Fibroblast of upper back skin (primary cell): ENCODE measurements around the gene POSTN.

ENCODE experiments used
- DNase-seq: peaks from one replicate; pipeline ENCODE4 v3.0.0-alpha.2; 2013

POSTN gene

DNA sequence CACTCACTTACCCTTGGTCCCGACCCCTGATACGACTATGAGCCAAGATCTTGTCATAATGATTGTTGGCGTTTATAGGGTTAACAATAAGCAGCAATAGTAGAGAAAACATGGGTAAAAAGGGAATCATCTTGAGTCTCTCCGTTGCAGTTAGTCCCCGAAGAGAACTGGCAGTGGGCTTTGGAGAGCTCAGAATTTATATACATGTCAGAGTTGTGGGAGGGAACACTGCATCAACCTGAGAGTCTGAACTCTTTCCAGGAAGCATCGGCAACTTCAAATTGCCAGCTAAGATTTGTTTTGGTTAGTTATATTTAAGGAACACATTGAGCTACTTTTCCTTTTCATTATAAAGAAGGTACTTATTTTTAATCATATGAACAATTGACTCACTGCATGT is at the start of gene POSTN:
TSS of gene POSTN (minus strand) at position 172 of the 400 bp plus-strand sequence. CDS start at position 130, 42 bp downstream.
- DNase-seq, result peak; percentile 87

DNA sequence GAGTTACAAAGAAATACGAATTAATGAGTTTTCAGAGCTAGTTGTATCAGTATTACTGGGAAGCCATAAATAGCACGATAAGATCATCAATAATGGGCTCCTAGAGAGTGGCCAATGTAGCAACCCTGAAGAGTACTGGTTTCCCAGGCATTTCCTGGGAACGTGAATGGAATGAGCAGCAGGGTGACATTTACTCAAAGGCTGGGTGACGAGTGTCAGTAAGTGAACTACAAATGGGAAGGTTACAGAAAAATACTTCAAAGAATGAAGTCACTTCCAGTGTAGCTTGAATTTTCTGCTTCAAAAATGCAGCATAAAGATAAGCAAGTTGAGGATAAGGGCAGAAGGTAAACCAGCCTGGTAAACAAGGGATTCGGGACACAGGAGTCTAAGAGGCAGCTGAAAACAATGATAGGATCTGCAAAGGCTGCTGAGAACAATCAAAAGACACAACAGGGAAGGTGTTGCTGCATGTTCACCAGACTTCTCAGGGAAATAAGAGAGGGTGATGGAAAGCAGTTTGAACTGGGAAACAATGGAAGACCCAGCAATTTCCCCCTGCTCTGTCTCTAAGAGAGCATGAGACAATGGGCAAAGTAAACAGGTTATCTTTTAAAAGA is 48.6 kb upstream of the POSTN start:
- DNase-seq, result no peak

DNA sequence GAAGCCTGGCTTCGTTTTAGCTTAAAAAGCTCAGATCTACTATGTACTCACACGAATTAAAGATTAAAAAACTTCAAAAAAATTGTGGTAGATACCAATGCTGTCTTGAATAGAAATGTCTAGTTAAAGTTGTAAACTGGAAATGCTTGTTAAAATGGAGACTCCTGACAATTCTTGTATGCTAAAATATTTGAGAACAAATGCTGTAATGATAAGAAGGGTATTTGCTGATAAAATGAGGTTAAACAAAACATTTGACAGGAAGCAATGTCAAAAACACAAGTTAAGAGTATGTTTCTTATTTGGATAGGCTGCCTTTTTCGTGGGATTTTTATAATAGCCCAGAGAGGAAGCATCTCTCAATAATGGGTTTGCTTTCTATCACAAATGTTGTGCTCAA is 48.0 kb upstream of the POSTN start:
- DNase-seq, result no peak

DNA sequence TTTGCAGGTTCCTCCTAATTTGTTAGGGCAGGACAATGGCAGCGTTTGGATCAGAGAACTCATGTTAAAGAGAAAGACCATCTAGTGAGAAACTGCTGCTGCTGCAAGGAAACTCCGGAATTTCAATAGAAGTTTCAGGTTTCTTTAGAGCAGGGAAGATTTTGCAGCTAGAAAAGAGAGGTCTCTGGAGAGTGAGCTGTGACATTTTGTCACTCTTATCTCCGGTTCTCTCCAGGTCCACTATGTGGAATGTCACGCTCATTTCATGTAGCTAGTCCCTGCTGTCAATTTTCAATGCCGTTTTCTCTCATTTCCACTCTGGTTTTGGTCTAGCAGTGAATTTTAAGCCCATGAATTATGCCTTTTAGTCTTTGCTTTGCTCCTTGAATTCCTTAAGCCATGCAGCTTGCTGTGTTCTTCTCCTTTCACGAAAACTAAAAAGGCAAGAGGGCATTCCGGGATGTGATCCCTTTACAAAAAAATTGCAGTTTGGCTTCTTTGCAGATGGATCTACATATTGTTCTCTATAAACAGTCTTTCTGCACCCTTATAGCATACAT is 46.7 kb upstream of the POSTN start:
- DNase-seq, result no peak

DNA sequence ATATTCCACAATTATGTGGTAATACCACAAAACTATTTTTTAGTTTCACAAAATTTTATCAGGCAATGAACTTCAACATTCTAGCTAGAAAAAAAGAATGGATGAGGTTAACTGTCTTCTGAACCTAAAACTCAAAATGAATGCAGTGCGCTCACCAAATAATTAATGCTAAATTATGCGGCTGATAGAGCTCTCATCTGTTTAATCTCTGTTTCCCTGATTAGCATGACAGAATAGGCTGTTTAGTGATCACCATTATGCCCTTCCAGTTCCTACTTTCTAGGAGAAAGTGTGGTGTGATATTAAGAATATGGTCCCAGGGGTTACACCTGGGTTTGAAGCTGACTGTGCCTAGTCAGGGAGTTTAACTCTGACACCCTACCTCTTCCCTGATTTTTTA is 42.8 kb upstream of the POSTN start:
- no peak for DNase-seq

DNA sequence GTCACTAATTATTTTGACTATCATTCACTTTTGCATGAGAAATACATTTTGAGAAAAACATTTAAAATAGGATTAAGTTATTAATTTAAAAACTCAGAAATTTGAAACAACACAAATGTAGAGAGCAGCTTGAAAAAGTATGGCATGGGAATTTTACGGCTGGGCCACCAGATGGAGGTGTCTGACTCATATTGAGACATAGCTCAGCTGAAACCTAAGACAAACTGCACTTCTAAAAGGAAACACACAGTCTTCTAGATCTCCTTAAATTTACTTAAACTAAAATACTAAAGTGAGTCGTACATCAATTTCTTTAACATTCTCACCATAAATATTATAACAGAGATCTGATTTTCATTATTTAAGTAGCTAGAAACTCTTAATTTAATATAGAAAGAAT is 41.9 kb upstream of the POSTN start:
- peak; percentile 73 for DNase-seq

- no peak for DNase-seq
Observed at GRCh38 chr13:37636701-37637100, 38.1 kb upstream of the POSTN start.

GRCh38 chr13:37632294-37632693 is 33.7 kb upstream of the POSTN start:
- DNase-seq, result no peak

GRCh38 chr13:37627428-37627827 is 28.9 kb upstream of the POSTN start:
- no peak for DNase-seq

DNA sequence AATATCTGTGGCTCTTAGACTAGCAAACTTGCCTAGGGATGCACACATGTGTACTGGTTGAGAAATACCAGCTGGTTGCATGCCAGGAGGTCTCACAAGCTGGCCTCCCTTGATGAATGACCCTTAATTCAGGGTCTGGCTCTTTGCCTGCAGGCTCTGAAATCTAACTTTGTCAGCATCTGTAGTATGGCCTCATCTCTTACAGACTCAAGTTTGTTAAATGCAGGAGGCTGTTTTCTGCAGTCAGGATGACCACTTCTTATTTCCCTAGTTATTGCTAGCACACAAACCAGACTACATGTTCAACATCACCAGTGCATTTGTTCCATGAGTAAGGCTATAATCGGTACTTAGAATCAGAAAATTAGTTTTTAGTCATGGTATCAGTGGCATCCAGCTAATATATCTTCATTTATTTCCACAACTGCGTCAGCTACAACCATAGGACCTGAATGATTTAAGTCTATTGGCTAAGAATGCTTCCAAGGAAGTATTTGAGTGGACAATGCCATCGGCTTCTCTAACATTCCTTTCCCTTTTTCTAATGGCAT is 23.3 kb upstream of the POSTN start:
- peak; percentile 95 for DNase-seq

- DNase-seq, result peak; percentile 85
Observed at GRCh38 chr13:37618554-37618953, 20.0 kb upstream of the POSTN start.

DNA sequence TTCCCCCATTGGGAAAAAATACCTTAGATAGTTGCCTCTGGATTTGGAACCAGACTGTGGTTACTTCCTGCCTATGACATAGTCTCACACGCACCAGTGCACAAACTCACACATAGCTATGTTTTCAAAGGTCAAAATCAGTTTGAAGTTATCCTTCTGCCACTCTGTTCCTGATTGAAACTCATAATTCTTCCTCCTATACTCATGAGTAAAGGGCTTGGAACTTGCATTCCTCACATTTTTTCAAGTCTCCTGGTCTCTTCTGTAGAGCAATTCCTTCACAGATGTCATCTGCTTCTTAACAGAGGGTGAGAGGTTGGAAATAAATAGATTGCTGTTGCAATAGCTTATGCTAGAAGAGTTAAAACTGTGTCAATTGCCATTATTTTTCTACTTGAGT is 18.6 kb upstream of the POSTN start:
- DNase-seq, result peak; percentile 96

DNA sequence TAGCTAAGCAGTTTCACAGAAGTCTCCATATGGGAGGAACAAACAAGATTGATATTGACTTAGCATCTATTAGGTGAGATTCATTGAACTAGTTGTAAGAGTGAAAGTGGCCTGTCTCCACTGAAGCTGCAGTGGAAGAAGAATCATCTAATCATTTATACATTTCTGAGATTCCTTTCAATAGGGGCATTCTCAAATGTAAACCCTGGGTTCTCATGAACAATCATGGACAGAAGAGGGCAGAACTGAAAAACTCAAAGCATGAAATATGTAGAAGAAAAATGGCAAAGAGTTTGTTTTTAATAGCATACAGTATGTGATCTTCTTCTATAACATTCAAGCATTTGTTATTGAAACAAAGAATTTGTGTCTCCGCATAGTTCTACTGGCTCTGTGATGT is 17.6 kb upstream of the POSTN start:
- DNase-seq, result peak; percentile 48

DNA sequence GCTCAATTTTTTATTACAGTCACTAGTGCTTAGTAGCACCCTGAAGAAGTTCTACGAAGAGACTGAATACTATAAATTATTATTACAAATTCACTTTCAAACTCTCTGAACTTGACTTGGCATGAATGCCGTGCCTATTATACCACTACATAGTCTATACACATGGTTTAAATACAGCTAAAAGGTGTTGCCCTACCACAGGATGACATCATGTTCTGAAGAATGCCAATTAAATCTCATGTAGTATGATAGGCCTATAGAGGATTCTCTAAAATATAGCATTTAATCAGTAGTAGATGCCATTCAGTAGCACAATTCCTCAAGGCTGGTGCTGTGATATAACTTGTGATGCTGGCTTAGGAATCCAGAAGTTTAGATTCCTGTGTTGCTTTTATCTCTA is 16.7 kb upstream of the POSTN start:
- peak; percentile 44 for DNase-seq

DNA sequence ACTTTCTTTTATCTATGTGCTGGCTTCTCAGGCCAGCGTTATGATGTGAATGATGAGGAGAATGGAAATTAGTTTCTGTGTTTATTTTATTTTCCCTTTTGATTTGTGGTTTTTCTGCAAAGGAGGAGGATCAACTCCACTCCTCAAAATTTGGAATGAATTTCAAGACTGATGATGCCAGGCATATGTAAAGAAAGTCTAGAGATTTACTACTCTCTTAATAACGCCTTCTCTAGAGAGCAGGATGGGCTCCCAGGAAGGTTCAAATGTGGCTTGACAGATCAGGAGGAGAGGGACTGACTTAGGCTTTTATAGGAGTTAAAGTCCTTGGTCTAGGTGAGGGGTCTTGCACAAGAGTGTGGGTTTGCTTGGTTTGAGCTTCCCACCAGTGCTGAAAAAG is 15.1 kb upstream of the POSTN start:
- no peak for DNase-seq

- DNase-seq, result no peak
Observed at GRCh38 chr13:37613236-37613635, 14.7 kb upstream of the POSTN start.

DNA sequence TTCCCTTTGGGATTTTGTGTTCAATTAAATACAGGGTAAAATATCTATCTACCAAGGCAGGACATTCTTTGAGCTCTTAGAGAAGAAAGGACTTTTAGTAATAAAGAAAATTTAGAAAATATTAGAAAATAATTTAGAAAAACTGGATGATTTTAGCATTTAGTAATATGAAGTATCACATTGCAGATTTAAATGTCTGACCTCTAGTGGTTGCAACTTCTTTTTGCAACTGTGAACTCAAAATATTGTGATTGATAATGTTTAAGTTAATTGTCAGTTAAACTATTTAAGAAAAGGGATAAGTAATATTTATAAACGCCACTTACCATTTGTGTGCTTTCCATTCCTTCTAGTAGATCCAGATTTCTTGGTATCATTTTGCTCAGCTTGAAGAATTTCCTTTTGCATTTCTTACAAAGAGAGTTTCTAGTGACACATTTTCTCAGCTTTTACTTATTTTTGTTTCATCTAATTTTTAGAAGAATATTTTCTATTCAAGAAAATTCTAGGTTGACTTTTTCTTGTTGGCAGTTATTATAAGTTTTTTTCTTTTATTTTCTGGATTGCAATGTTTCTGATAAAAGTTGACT is 10.3 kb upstream of the POSTN start:
- DNase-seq, result no peak

GRCh38 chr13:37602733-37603381 is 4.3 kb upstream of the POSTN start:
- peak; percentile 41 for DNase-seq

DNA sequence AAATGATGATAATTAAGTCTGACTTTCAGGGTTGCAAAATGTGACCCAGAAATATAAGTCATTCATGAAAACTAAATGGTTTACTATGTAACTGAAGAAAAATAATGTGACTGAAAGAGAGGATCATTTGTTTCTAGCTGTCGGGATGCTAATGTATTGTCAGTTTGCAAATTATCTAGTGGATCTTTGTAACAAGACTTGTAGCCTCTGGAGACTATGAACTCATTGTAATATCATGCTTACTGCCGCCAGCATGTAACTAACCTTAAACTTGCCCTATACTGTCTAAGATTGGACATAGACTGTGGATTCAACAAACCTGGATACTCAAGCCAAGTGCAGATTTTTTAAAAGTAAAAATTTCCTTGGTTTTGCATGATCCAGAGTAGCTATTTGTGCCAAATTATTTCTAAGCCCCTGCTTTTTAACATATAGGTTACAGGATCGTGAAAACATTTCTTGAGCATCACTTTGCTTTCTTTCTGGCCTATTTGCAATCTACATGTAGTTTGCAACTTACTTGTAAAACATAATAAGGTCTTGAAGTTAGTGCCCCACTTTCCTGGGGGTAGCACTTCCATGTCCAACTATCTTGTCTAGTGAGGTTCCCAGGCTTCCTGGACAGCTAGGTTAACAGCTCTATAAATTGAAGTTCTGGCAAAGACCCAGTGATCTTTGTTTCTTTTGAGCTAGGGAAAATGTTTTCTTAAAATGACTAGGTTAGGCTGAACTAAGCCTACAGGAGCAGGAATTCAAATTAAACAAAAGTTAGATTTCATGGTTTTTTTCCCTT is 3.3 kb upstream of the POSTN start:
- DNase-seq, result peak; percentile 43

DNA sequence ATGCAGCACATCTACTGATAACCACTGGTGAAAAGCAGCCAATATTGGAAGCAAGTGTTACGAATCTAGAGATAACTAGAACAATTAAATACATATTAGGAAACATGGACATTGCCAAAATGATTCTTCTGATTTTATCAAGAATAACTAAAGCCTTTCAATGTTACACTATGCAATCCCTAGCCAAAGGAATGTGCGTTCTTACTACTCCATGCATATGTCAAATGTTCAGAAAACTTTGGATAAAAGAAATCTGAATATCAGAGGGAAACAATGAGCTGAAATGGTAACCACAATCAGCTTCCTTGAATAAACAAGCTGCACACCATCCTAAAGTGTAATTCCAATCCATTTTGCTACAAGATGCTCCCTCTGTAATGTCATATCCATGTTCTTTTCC is 951 bp upstream of the POSTN start:
- peak; percentile 29 for DNase-seq

GRCh38 chr13:37597477-37598025 is 1.0 kb downstream of the POSTN start:
- DNase-seq, result no peak

- DNase-seq, result no peak
Observed at GRCh38 chr13:37596805-37597204, 1.8 kb downstream of the POSTN start.

GRCh38 chr13:37595162-37595561 is 3.4 kb downstream of the POSTN start:
- peak; percentile 62 for DNase-seq
